GM12878 (cell line): ENCODE data around the gene CNN1. TPM values are rescaled to one million over a fixed set of nuclear protein-coding genes. Genes with fewer than 3 reads are reported as not detected.

Experiments
- ATAC-seq: fragments of 200-7000 bp; cut with Tn5 transposase; 3 replicates; pipeline ENCODE4 v1.9.1; 2020; ENCODE audit warnings: mild to moderate bottlenecking, moderate library complexity
- BruUV-seq: library from RNA; stranded (reverse); fragments of 400-500 nt; replicated peaks from 2 replicates; lab custom pipeline; 2021; lab: Mats Ljungman, UMichigan
- CTCF ChIA-PET: fragments of 300-600 bp; sonication (Branson Sonifier 250); formaldehyde crosslinking; extraction: SDS; loops from one replicate; lab custom pipeline; 2021; ENCODE audit warnings: inconsistent platforms; lab: Yijun Ruan, JAX
- POLR2A ChIA-PET: fragments of 350-600 bp; formaldehyde crosslinking; extraction: SDS; loops from one replicate; lab custom pipeline; 2021; ENCODE audit warnings: inconsistent platforms; lab: Charles Lee
- RAD21 ChIA-PET: fragments of 300-600 bp; sonication (Branson Sonifier 250); formaldehyde crosslinking; loops from one replicate; lab custom pipeline; 2023; ENCODE audit warnings: antibody characterized with exemption; ENCODE audit not compliant: unreplicated experiment; lab: Charles Lee
- SMC1A ChIA-PET: fragments of 300-600 bp; sonication (Branson Sonifier 250); formaldehyde crosslinking; loops from one replicate; lab custom pipeline; 2023; ENCODE audit not compliant: unreplicated experiment, uncharacterized antibody; lab: Charles Lee
- DNase-seq: peaks from one replicate; pipeline ENCODE4 v3.0.0-alpha.2; 2011; ENCODE audit warnings: low read depth, low spot score
- FAIRE-seq: peaks from 3 replicates; lab custom pipeline; 2011; peaks lifted over from hg19 to GRCh38; lab: Jason Lieb, UNC
- H2AFZ ChIP-seq: 2 replicates; pipeline ENCODE4 v1.6.0; 2011; ENCODE audit warnings: low read depth, low read length, control low read depth; ENCODE audit not compliant: control insufficient read depth
- H3K27ac ChIP-seq: 2 replicates; pipeline ENCODE4 v1.5.1; 2011; ENCODE audit warnings: control low read depth; ENCODE audit not compliant: control insufficient read depth, insufficient read depth
- H3K27me3 ChIP-seq, 2 experiments: replicated peaks in 1 of 2; 2 replicates each; pipeline versions ENCODE4 v1.6.0 to v1.6.1; 2011; ENCODE audit warnings: low read length in 1 of 2; ENCODE audit not compliant: control insufficient read depth in 2 of 2, insufficient read depth in 2 of 2
- H3K36me3 ChIP-seq, 2 experiments: 2 replicates each; pipeline ENCODE4 v1.5.1; 2011; ENCODE audit warnings: low read length in 1 of 2; ENCODE audit not compliant: control insufficient read depth in 2 of 2, insufficient read depth in 2 of 2
- H3K4me1 ChIP-seq: 2 replicates; pipeline ENCODE4 v1.6.1; 2011; ENCODE audit warnings: mild to moderate bottlenecking, low read length, moderate library complexity, mixed read lengths; ENCODE audit not compliant: control insufficient read depth, insufficient read depth
- H3K4me2 ChIP-seq: 2 replicates; pipeline ENCODE4 v1.6.0; 2011; ENCODE audit warnings: control low read depth; ENCODE audit not compliant: control insufficient read depth, insufficient read depth
- H3K4me3 ChIP-seq: fragments of 200-600 bp; sonication (generic); 2 replicates; pipeline ENCODE4 v1.5.1; 2016
- H3K79me2 ChIP-seq: 2 replicates; pipeline ENCODE4 v1.6.0; 2011; ENCODE audit warnings: low read length; ENCODE audit not compliant: control insufficient read depth, insufficient read depth
- H3K9ac ChIP-seq: 2 replicates; pipeline ENCODE4 v1.8.0; 2011; ENCODE audit warnings: low read length, control low read depth, mixed read lengths; ENCODE audit not compliant: control insufficient read depth, insufficient read depth
- H3K9me3 ChIP-seq: replicated peaks from 3 replicates; pipeline ENCODE4 v1.5.1; 2011; ENCODE audit warnings: mild to moderate bottlenecking, low read length; ENCODE audit not compliant: control insufficient read depth, insufficient read depth
- H4K20me1 ChIP-seq: 2 replicates; pipeline ENCODE4 v1.6.0; 2011; ENCODE audit not compliant: control insufficient read depth, insufficient read depth
- ATF3 ChIP-seq: IDR thresholded peaks from 2 replicates; pipeline ENCODE4 v1.6.1; 2011; ENCODE audit warnings: low read depth, mild to moderate bottlenecking, low read length, moderate library complexity, borderline replicate concordance; ENCODE audit errors: extremely low read depth
- BCL3 ChIP-seq: IDR thresholded peaks from 2 replicates; pipeline ENCODE4 v1.6.1; 2011; ENCODE audit warnings: borderline replicate concordance, low read depth, mild to moderate bottlenecking, moderate library complexity, low read length; ENCODE audit not compliant: insufficient read depth, poor library complexity, severe bottlenecking
- HDAC2 ChIP-seq: fragments of 200-600 bp; sonication (generic); IDR thresholded peaks from 2 replicates; pipeline ENCODE4 v1.6.1; 2017
- JUND ChIP-seq: IDR thresholded peaks from 2 replicates; pipeline ENCODE4 v1.6.1; 2012; ENCODE audit warnings: low read depth, mild to moderate bottlenecking, low read length, improper control_type of control experiment, moderate library complexity
- NR2C1 ChIP-seq: fragments of 450-650 bp; IDR thresholded peaks from 2 replicates; pipeline ENCODE4 v1.6.1; 2017; ENCODE audit warnings: antibody characterized with exemption, mild to moderate bottlenecking, moderate library complexity
- RB1 ChIP-seq: fragments of 450-650 bp; formaldehyde crosslinking; IDR thresholded peaks from 2 replicates; pipeline ENCODE4 v1.6.1; 2017; ENCODE audit warnings: mild to moderate bottlenecking, borderline replicate concordance
- SPI1 ChIP-seq: IDR thresholded peaks from 2 replicates; pipeline ENCODE4 v1.6.1; 2011; ENCODE audit warnings: low read depth, mild to moderate bottlenecking, low read length, moderate library complexity, borderline replicate concordance; ENCODE audit not compliant: insufficient read depth
- TCF3 ChIP-seq: IDR thresholded peaks from 2 replicates; pipeline ENCODE4 v1.6.1; 2012; ENCODE audit warnings: low read depth, mild to moderate bottlenecking, low read length, borderline replicate concordance; ENCODE audit not compliant: insufficient read depth
- ZNF207 ChIP-seq: fragments of 450-650 bp; IDR thresholded peaks from 2 replicates; pipeline ENCODE4 v1.6.1; 2014; ENCODE audit warnings: antibody characterized with exemption, mild to moderate bottlenecking, borderline replicate concordance
- WGBS: methylation state at CpG from one replicate; pipeline ENCODE4 v1.1.6; 2016; ENCODE audit warnings: low lambda C conversion rate; ENCODE audit not compliant: insufficient replicate concordance, insufficient coverage; ENCODE audit errors: missing lambda C conversion rate; 5-methylcytosine and 5-hydroxymethylcytosine counted together
- in situ Hi-C: fragments of 300-500 bp; cut with MboI; formaldehyde crosslinking; loops from 9 replicates; pipeline ENCODE4 v1.14.3; 2018; ENCODE audit warnings: mixed read lengths
- intact Hi-C: fragments of 100-400 bp; cut with micrococcal nuclease; formaldehyde crosslinking; loops from one replicate; pipeline ENCODE4 v1.14.2; 2022; ENCODE audit not compliant: unreplicated experiment
- polyA plus RNA-seq, 11 experiments: library from polyadenylated mRNA; depleted of rRNA in 4 of 11; unstranded in 6 of 11; stranded (reverse) in 5 of 11; fragments of >200 nt; fragmentation: Nextera tagmentation in 4 of 11; fragmentation: Illumina TruSeq in 1 of 11; extraction: Ambion mirVana in 4 of 11; extraction: Trizol in 1 of 11; gene quantifications; 1 replicate in 1 of 11; 2 replicates in 10 of 11; pipeline versions ENCODE4 v1.2.1 to v1.2.3, GENCODE V29; 2011 to 2016; ENCODE audit warnings: inconsistent platforms in 2 of 11, missing spikeins in 2 of 11, low read depth in 1 of 11
- total RNA-seq, 4 experiments: library from RNA; depleted of rRNA in 3 of 4; stranded (reverse); fragments of >200 nt in 3 of 4; fragmentation: Illumina TruSeq in 1 of 4; extraction: Trizol in 1 of 4; gene quantifications; 2 replicates each; pipeline versions ENCODE4 v1.2.1 to v1.2.3, GENCODE V29; 2013 to 2021

The CNN1 gene
- total and polyA plus RNA-seq, 10 of the 15 experiments (the other 5 are each of a cell fraction or from before 2014, with no cell fraction given) = 0.03 to 0.58 (median 0.22) TPM; not detected in 1

- ChIA-PET RAD21 (interaction anchor here (0.6 kb wide), 1 partner anchor 54 kb away, joined by 3 read pairs; the partner anchor contains the start of gene ELOF1), SMC1A (interaction anchor here (1.2 kb wide), 1 partner anchor 55 kb away, joined by 3 read pairs; no protein-coding TSS in a partner anchor), POLR2A (no interaction called here), CTCF (no interaction called here)
- Histone ChIP-seq H3K27ac (no peak overlapping the region), H3K9ac (peak overlapping the region; percentile 54), H3K9me3 (no peaks in the 10 kb centered on the region), H3K4me2 (peak overlapping the region; percentile 78), H4K20me1 (no peaks in the 10 kb centered on the region), H3K4me1 (no peaks in the 10 kb centered on the region), H3K27me3 (no peaks in the 10 kb centered on the region), H2AFZ (peak overlapping the region; percentile 5; the same call in 1 of the 2 replicates), H3K79me2 (peaks cover 4% of the 10 kb centered on the region), H3K36me3 (no peaks in the 10 kb centered on the region), H3K4me3 (peak overlapping the region; percentile 83)
- in situ Hi-C loops = no loop called here
- no peak for ATAC-seq
- intact Hi-C loops = loop anchor here (1.0 kb wide), 1 partner anchor 69 kb away; the partner anchor contains the start of genes ODAD3 and PRKCSH
- 69% methylated on average over 7 of the region's 7 CpGs for WGBS
- no TSS peak for BruUV-seq
- FAIRE-seq = no peak
- TF ChIP-seq BCL3 (no peak), TCF3 (no peak), JUND (no peak), NR2C1 (no peak), HDAC2 (no peak), SPI1 (no peak), RB1 (0 out of 2 replicates have a peak, but pooled peaks have one; percentile 22), ZNF207 (0 out of 2 replicates have a peak, but pooled peaks have one; percentile 37), ATF3 (no peak)
- no peak for DNase-seq
Observed at GRCh38 chr19:11504502-11505031, 34.1 kb upstream of the CNN1 start.
